Islet of Langerhans (tissue), 1 donor: ENCODE results near the gene KIF7.

Experiments
- FAIRE-seq: peaks from one replicate; lab custom pipeline; 2011; peaks lifted over from hg19 to GRCh38; lab: Jason Lieb, UNC

Gene KIF7

GRCh38 chr15:89647191-89647851, 7.9 kb downstream of the KIF7 start:
- no peak for FAIRE-seq

GRCh38 chr15:89646416-89647141, 8.7 kb downstream of the KIF7 start:
- no peak for FAIRE-seq

DNA sequence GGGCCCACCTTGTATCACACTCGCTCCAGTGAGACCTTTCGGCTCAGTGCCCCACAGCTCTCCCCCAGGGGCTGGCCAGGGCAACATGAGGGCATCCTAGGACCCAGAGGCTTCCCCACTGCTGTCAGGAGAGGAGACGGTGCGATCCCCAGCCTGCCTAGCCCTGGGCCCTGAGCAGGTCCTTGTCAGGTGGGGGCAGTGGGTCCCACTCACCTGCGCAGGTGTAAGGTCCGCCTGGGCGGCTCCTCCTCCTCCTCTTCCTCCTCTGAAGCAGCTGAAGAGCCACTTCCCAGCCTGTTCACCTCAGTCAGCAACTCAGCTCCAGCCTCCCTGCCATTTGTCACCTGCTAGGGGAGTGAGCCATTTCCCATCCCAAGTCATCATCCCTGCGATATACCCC, 9.6 kb downstream of the KIF7 start:
- no peak for FAIRE-seq

GRCh38 chr15:89642106-89642505, 13.2 kb downstream of the KIF7 start:
- no peak for FAIRE-seq

DNA sequence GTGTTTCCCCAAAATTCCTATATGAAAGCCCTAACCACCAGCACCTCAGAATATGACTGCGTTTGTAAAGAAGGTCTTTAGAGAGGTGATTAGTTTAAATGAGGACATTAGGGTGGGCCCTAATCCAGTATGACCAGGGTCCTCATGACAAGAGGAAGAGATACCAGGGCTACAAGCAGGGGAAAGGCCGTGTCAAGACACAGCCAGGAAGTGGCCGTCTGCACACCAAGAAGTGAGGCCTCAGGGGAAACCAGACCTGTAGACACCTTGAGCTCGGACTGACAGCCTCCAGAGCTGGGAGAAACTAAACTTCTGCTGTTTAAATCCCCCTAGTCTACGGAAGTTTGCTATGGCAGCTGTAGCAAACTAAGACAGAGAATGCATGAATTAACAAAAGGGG, 14.2 kb downstream of the KIF7 start:
- FAIRE-seq = no peak

GRCh38 chr15:89640245-89640644, 15.0 kb downstream of the KIF7 start:
- no peak for FAIRE-seq

GRCh38 chr15:89633585-89633984, 21.7 kb downstream of the KIF7 start:
- FAIRE-seq = no peak

DNA sequence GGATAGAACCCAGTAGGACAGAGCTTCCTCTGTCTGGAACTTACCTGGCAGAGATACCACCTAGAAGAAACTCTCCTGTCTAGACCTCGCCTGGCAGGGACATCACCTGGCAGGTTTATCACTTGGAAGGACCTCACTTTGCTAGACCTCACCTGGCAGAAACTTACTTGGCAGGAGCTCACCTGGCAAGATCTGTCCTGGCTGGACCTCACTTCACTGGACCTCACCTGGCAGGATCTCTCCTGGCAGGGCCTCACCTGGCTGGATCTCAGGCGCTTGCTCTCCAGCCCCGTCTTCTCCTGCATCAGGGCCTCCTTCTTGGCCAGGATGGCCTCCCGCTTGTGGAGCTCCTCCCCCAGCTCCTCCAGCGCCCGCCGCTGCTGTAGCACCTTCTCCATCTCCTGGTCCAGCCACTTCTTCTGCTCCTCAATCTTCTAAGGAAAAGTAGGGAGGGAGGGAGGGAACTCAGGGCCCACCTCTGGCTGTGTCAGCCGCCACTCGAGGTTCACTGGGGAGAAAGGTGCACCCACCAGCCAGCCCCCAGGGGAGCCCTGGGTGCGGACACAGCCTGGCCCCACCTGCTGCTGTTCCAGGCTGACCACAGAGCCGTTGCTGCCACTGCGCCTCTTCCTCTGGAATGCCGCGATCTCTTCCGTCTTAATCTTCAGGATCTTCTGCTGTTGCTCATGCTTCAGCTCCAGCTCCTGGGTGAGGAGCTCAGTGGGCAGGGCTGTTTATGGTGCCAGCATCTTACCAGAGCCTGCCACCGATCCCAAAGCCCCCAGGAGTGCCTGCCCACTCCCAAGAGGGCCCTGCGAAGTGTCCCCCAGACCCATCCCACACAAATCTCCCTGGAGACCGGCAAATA, 22.5 kb downstream of the KIF7 start:
- FAIRE-seq = no peak

GRCh38 chr15:89631902-89632264, 23.4 kb downstream of the KIF7 start:
- no peak for FAIRE-seq

- no peak for FAIRE-seq
Measured at GRCh38 chr15:89630974-89631901, 24.0 kb downstream of the KIF7 start.

GRCh38 chr15:89630260-89630659, 25.0 kb downstream of the KIF7 start:
- FAIRE-seq = no peak

- FAIRE-seq = no peak
Measured at GRCh38 chr15:89629829-89630228, 25.4 kb downstream of the KIF7 start.

DNA sequence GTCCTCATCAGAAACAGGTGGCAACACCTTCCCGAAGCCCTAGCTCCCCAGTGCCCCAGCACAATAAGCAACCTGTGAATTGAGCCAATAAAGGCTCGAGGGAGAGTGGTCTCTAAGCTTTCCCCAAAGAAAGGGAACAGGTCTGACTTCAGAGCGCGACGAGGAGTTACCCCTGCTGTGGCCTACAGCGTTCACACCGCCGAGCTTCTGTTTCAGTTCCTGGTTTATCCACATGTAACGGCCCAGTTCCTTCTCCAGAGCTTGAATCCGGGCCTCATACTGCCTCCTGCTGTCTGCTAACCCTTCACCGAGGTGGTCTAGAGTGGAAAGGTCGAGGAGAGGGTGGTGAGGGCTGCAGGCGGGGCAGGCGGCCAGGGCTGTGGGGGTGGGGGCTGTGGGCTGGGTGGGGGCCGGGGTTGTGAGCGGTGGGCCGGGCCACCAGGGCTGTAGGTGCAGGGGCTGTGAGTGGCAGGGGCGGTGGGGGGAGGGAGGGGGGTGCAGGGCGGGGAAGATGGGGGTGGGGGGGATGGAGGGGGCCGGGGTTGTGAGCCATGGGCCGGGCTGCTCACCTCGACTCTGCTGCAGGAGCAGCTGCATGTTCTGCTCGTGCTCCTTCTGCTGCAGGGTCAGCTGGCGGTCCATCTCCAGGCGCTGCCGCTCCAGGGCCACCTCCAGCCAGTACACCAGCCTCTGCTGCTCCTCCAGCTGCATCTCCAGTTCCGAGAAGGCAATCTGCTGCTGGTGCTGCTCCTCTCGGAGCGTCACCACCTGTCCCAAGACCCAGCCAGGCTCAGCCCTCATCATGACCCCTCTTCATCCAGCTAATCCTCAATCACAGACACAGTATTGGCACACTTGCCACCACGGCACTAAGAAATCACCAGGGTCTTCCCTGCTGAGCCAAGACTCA, 26.2 kb downstream of the KIF7 start:
- no peak for FAIRE-seq

DNA sequence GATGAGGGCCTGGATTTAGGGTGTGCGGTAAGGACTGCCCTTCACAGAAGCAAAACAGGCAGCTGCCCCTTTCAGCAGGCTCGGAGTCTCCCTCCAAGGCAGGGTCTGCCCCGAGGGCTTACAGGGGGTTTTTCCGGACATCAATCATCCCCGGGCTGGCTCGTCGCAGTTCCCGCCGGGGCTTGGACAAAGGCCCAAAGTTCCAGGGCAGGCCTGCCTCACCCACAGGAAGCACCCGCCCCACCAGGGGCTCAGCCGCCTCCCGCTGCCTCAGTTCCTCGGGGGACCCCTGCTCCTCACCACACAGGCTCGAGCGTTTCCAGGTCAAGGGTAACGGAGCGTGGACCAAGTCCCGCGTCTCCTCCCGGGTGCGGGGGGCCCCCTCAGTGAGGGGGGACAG, 27.0 kb downstream of the KIF7 start:
- no peak for FAIRE-seq

DNA sequence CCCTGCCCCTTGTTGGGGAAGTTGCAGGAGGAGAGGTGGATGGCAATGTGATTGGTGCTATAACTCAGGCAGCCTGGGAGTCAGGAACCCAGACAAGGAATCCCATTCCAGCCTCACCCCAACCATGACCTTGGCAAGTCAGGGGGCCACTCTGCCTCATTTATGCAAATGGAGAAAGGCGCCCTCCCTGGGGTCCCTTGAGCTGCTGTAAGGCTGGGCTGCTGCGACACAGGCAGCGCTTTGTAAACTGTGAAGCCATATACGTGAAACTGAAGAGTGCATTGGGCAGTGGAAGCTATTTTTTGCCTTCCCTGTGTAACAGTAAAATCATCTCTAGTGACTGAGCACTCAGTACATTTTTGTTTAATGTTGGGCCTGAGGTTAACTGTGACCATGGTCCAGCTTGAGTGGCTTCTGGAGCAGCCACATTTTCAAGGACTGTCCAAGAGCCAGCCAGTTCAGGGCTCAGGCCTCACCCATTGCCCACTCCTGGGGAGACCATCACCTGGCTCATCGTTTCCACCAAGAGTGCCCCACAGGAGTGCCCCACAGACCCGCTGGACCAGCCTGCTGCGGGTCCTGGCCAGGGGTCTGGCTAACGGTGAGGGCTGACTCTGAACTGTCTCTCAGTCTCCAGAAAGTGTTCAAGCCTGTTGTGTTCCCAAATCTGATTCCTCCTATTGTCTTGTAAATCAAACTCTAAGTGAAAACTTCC, 27.9 kb downstream of the KIF7 start:
- no peak for FAIRE-seq

DNA sequence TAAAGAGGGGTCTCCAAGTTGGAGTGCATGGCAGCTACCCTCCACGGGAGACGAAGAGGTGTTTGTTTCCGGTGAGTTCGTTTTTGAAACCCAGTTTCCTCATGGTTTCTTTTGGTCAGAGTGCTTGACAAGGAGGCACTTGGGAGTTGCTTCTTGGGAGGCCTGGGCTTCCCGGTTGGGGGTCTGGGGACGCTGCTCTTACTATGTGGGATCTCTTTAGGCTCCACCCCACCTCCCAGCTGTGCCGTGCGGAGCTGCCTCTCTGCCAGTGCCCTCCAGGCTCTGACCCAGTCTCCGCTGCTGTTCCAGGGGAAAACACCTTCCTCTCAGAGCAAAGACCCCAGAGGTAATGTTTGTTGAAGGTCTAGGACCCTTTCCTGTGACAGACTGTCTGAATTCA, 29.6 kb downstream of the KIF7 start:
- FAIRE-seq = no peak

DNA sequence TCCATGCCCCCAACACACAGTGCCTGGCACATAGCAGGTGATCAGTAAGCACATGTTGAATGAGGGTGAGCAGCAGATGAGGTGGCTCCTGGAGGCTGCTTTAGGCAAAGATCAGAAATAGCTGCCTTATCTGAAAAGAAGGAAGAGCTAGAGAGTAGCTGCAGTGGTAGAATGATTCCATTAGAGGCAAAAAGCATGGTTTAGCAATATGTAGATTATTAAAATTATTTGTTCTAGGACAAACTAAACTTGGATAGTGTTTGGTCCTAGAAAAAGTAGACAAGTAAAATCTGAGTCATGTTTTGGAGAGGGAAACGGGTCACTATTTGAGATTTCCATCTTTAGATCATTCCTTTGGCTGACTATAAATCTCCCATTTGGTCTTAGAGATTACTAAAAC, 32.1 kb downstream of the KIF7 start:
- FAIRE-seq = no peak

DNA sequence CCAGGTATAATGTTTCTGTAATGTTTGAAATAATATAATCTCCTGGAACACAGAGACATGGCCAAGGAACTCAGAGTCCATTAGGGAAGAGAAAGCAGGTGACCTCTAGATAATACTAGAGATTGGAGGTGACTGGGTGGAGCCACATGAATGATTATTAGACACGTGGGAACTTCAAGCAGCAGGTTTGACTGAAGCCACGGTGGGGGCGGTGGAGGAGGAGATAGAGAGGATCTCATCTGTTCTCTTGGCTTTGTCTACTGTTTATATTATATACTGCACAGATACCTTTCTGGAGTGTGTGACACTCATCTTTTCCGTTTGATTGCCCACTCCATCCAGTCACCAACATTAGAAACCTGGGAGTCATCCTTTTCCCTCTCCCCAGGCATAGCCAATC, 33.7 kb downstream of the KIF7 start:
- no peak for FAIRE-seq

GRCh38 chr15:89616228-89616627, 39.0 kb downstream of the KIF7 start:
- no peak for FAIRE-seq

DNA sequence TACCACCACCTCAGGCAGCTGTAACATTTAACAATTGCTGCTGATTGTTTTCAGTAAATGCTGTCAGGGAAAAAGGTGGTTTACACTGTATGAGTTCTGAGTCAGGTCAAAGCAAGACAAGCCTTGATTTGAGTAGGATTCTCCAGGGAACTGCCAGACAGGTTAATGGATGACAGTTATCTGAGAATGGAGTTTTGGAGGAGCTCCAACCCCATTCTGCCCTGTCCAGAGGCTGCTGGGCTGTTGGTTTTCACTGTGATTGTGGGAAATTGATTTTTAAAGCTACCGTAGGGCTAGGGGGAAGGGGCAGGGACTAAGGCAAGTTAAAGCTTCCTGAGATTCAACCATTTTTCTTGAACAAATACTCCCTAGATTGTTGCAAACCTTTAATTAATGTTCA, 40.1 kb downstream of the KIF7 start:
- FAIRE-seq = no peak
